Midbrain (tissue), 1 donor: Measurements from ENCODE around the gene EPHA10.

ENCODE experiments used
- DNase-seq: peaks from one replicate; lab custom pipeline; 2025; lab: John Stamatoyannopoulos, UW

The EPHA10 gene

GRCh38 chr1:37673920-37674319 lies 91.0 kb downstream of the EPHA10 start:
- DNase-seq, result no peak

GRCh38 chr1:37672136-37672870 lies 92.6 kb downstream of the EPHA10 start:
- DNase-seq, result no peak

GRCh38 chr1:37671261-37671660 lies 93.7 kb downstream of the EPHA10 start:
- no peak for DNase-seq

- DNase-seq, result no peak
Measured at GRCh38 chr1:37670133-37670532, 94.8 kb downstream of the EPHA10 start.

GRCh38 chr1:37667023-37667671 lies 97.8 kb downstream of the EPHA10 start:
- no peak for DNase-seq

GRCh38 chr1:37666241-37666867 lies 98.6 kb downstream of the EPHA10 start:
- DNase-seq, result no peak
